Measurements from ENCODE around the gene KIAA0753. TPM values are rescaled to one million over a fixed set of nuclear protein-coding genes. Genes with fewer than 3 reads are reported as not detected.

KIAA0753 gene
- 13.2 and 26.0 TPM in 2 replicates for total RNA-seq

GRCh38 chr17:6640536-6641246 is at the start of gene KIAA0753, which contains the start of gene TXNDC17:
KIAA0753 (minus strand) TSS chr17:6640711; CDS start chr17:6635103, 5,608 bp downstream.
TXNDC17 (plus strand) TSS chr17:6641060; CDS start chr17:6641083, 23 bp downstream.

DNA sequence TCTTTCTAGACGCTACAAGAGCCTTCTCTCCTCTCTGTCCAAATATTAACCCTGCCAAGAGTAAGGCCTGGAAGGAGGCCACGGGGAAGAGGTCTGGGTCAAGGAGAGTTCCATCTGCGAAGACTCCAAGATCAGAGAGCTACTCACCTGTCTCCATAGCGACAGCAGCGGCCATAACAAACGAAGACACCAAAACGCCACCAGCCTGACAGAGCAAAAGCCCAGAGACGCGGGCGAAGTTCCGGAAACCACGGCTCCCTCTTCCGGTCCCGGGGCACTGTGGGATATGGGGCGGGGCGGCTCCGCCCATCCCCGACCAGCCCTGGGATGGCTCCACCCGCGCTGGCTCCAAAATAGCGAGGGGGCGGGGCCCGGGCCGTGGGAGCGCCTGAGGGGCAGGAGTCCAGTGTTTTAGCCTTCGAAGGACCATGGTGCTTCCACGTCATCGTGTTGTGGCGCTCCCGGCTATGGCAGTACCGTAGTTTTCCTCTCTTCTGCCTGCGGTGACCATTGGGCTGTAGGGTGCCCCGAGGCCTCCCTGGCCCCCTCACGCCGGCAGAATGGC is 10.9 kb upstream of the KIAA0753 start, which contains the start of the genes C17orf100 and MED31:
TSS of gene C17orf100 (plus strand) at position 409 of the 565 bp plus-strand sequence. CDS start at position 561, 152 bp downstream.
TSS of gene MED31 (minus strand) at position 252 of the 565 bp plus-strand sequence. CDS start at position 175, 77 bp downstream.

GRCh38 chr17:6556121-6557039 is 84.1 kb downstream of the KIAA0753 start, which contains the start of gene PITPNM3:
PITPNM3 (minus strand) TSS chr17:6556555; CDS start chr17:6556406, 149 bp downstream.

Small RNA genes within 50 kb of the gene (small RNA-seq; reads per million reads assigned to genes)
- gene MIR4520-1, result not detected
- gene RNA5SP435, result 0.27 reads per million

Other genes with a start within 250 kb of the KIAA0753 start
- gene AIPL1, start 205.6 kb downstream of the KIAA0753 start, total RNA-seq, result under 0.01 TPM in 1 of 2 replicates, not detected in the other
- gene PIMREG, start 196.3 kb downstream of the KIAA0753 start, total RNA-seq, result 2.7 and 2.8 TPM in 2 replicates
- 0.61 and 0.97 TPM in 2 replicates for gene PITPNM3, start 84.2 kb downstream of the KIAA0753 start, total RNA-seq
- 41.7 and 50.0 TPM in 2 replicates for gene TXNDC17, start 349 bp upstream of the KIAA0753 start, total RNA-seq
- 4.6 and 7.1 TPM in 2 replicates for gene MED31, start 10.9 kb upstream of the KIAA0753 start, total RNA-seq
- 0.12 and 0.49 TPM in 2 replicates for gene C17orf100, start 11.1 kb upstream of the KIAA0753 start, total RNA-seq
- gene SLC13A5, start 72.7 kb upstream of the KIAA0753 start, total RNA-seq, result not detected in 2 replicates
- 51.5 and 90.9 TPM in 2 replicates for gene XAF1, start 115.3 kb upstream of the KIAA0753 start, total RNA-seq
- gene FBXO39, start 135.5 kb upstream of the KIAA0753 start, total RNA-seq, result 0.97 TPM in 1 of 2 replicates, not detected in the other
- not detected in 2 replicates for gene TEKT1, start 191.0 kb upstream of the KIAA0753 start, total RNA-seq